Glutamatergic neuron (in vitro differentiated cells): Measurements from ENCODE around the gene CADM1. TPM values are rescaled to one million over a fixed set of nuclear protein-coding genes. Genes with fewer than 3 reads are reported as not detected.

ENCODE experiments used
- DNase-seq: peaks from one replicate; pipeline ENCODE4 v3.0.0; 2022
- H3K27ac Mint-ChIP-seq: one replicate; pipeline ENCODE4 v1.8.0; 2020; ENCODE audit warnings: mild to moderate bottlenecking, mixed read lengths, inconsistent platforms; ENCODE audit not compliant: unreplicated experiment
- H3K27me3 Mint-ChIP-seq: one replicate; pipeline ENCODE4 v1.8.0; 2020; ENCODE audit warnings: mild to moderate bottlenecking, moderate library complexity, mixed read lengths, inconsistent platforms; ENCODE audit not compliant: unreplicated experiment
- H3K36me3 Mint-ChIP-seq: one replicate; pipeline ENCODE4 v1.8.0; 2020; ENCODE audit warnings: mild to moderate bottlenecking, mixed read lengths, inconsistent platforms; ENCODE audit not compliant: unreplicated experiment
- H3K4me1 Mint-ChIP-seq: one replicate; pipeline ENCODE4 v1.8.0; 2020; ENCODE audit warnings: mild to moderate bottlenecking, low read depth, mixed read lengths, inconsistent platforms; ENCODE audit not compliant: unreplicated experiment
- H3K4me3 Mint-ChIP-seq: one replicate; pipeline ENCODE4 v1.8.0; 2020; ENCODE audit warnings: mild to moderate bottlenecking, mixed read lengths, inconsistent platforms; ENCODE audit not compliant: unreplicated experiment
- H3K9me3 Mint-ChIP-seq: one replicate; pipeline ENCODE4 v1.8.0; 2020; ENCODE audit warnings: mild to moderate bottlenecking, moderate library complexity, mixed read lengths, inconsistent platforms; ENCODE audit not compliant: unreplicated experiment
- total RNA-seq: library from RNA; stranded (reverse); fragmentation: NEBNext Ultra II Directional; extraction: Animal tissue kit (Norgen Biotek cat#: 25700); gene quantifications from one replicate; pipeline ENCODE4 v1.2.1, GENCODE V29; 2021; ENCODE audit not compliant: unreplicated experiment
- TF ChIP-seq, protein P1 (sequence below): fragments of 200-600 bp; sonication (generic); IDR thresholded peaks from one replicate; pipeline ENCODE4 v1.5.0; 2021; ENCODE audit not compliant: partially characterized antibody, unreplicated experiment

Gene CADM1
- total RNA-seq, 1 donor from 2014 or later, result 1,339 TPM

DNA sequence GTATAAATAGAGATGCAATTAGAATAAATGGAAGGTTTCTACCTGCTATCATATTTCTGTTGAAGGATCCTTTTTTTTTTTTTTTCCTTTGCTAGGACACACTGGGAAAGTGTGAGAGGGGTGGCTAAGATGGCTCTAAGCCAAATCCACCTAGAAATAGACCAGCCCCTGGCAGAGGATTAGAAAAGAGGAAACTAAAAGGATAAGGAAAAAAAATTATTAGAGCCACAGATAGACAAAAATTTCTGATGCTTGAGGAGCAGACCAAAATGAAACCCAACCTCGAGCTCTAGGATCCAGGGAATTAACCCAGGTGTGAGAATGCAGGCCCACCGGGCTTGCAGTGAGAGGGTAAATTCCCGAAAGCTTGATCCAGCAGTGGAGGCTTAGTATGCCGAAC, 262.3 kb downstream of the CADM1 start:
- H3K4me3 Mint-ChIP-seq, result peak overlapping the region; percentile 48
- peaks cover 13% of the 10 kb centered on the region for H3K27me3 Mint-ChIP-seq

GRCh38 chr11:115238791-115239190, 265.4 kb downstream of the CADM1 start:
- no peak overlapping the region for H3K4me3 Mint-ChIP-seq
- peaks cover 13% of the 10 kb centered on the region for H3K27me3 Mint-ChIP-seq
- TF ChIP-seq, protein P1, sequence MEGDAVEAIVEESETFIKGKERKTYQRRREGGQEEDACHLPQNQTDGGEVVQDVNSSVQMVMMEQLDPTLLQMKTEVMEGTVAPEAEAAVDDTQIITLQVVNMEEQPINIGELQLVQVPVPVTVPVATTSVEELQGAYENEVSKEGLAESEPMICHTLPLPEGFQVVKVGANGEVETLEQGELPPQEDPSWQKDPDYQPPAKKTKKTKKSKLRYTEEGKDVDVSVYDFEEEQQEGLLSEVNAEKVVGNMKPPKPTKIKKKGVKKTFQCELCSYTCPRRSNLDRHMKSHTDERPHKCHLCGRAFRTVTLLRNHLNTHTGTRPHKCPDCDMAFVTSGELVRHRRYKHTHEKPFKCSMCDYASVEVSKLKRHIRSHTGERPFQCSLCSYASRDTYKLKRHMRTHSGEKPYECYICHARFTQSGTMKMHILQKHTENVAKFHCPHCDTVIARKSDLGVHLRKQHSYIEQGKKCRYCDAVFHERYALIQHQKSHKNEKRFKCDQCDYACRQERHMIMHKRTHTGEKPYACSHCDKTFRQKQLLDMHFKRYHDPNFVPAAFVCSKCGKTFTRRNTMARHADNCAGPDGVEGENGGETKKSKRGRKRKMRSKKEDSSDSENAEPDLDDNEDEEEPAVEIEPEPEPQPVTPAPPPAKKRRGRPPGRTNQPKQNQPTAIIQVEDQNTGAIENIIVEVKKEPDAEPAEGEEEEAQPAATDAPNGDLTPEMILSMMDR, result no peak
- H3K4me1 Mint-ChIP-seq, result peaks cover 17% of the 10 kb centered on the region
- H3K36me3 Mint-ChIP-seq, result peaks cover 11% of the 10 kb centered on the region
- no peak overlapping the region for H3K27ac Mint-ChIP-seq
- peaks cover 27% of the 10 kb centered on the region for H3K9me3 Mint-ChIP-seq
- DNase-seq, result no peak

More for the DNA sequence above, 262.3 kb downstream of the CADM1 start:
- peaks cover 37% of the 10 kb centered on the region for H3K4me1 Mint-ChIP-seq
- TF ChIP-seq, protein P1, result no peak
- peaks cover 29% of the 10 kb centered on the region for H3K9me3 Mint-ChIP-seq
- no peak for DNase-seq
- H3K36me3 Mint-ChIP-seq, result peaks cover 11% of the 10 kb centered on the region
- H3K27ac Mint-ChIP-seq, result no peak overlapping the region

DNA sequence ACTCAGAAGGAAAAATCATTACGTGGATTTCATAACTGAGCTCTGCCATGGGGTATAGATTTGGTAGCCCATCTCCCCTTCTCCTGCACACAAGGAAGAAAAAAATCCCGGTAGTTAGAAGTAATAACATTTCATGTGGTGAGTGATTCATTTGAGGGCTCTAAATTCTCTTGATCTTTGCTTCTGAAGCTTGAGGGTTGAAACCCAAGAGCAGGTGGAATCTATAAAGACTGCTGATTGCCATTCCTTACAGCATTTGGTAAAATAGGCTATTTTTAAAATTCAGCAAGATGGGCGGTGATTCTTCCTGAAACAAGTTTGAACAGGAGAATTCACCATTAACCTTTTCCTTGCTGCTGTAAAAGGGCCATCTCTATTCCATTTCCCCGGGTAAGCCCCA, 266.1 kb downstream of the CADM1 start:
- H3K9me3 Mint-ChIP-seq, result peaks cover 31% of the 10 kb centered on the region

GRCh38 chr11:115237578-115237977, 266.6 kb downstream of the CADM1 start:
- TF ChIP-seq, protein P1, result no peak
- Mint-ChIP-seq H3K4me3 (no peak overlapping the region), H3K36me3 (peaks cover 11% of the 10 kb centered on the region), H3K27ac (peak overlapping the region; percentile 24), H3K27me3 (peaks cover 21% of the 10 kb centered on the region), H3K4me1 (peaks cover 16% of the 10 kb centered on the region), H3K9me3 (peaks cover 33% of the 10 kb centered on the region)
- no peak for DNase-seq

More for the DNA sequence above, 266.1 kb downstream of the CADM1 start:
- Mint-ChIP-seq H3K36me3 (peaks cover 11% of the 10 kb centered on the region), H3K4me1 (peaks cover 16% of the 10 kb centered on the region), H3K4me3 (no peak overlapping the region), H3K27me3 (peaks cover 19% of the 10 kb centered on the region), H3K27ac (no peak overlapping the region)
- TF ChIP-seq, protein P1, result no peak
- no peak for DNase-seq

GRCh38 chr11:115234794-115235193, 269.4 kb downstream of the CADM1 start:
- TF ChIP-seq, protein P1, result no peak
- H3K4me3 Mint-ChIP-seq, result no peak overlapping the region
- peaks cover 16% of the 10 kb centered on the region for H3K36me3 Mint-ChIP-seq
- no peak overlapping the region for H3K27ac Mint-ChIP-seq
- peaks cover 41% of the 10 kb centered on the region for H3K9me3 Mint-ChIP-seq
- peaks cover 1% of the 10 kb centered on the region for H3K4me1 Mint-ChIP-seq
- H3K27me3 Mint-ChIP-seq, result peaks cover 20% of the 10 kb centered on the region
- DNase-seq, result no peak
